H7 (cell line): Measurements from ENCODE around the gene ATG3. TPM values are rescaled to one million over a fixed set of nuclear protein-coding genes. Genes with fewer than 3 reads are reported as not detected.

Experiments used
- DNase-seq: peaks from one replicate; pipeline ENCODE4 v3.0.0; 2012
- H3K27me3 ChIP-seq: 2 replicates; pipeline ENCODE4 v1.6.0; 2011; ENCODE audit warnings: mild to moderate bottlenecking, low read length; ENCODE audit not compliant: control insufficient read depth, insufficient read depth
- H3K36me3 ChIP-seq: replicated peaks from 2 replicates; pipeline ENCODE4 v1.5.1; 2011; ENCODE audit warnings: low read length; ENCODE audit not compliant: control insufficient read depth, insufficient read depth
- H3K4me3 ChIP-seq: 2 replicates; pipeline ENCODE4 v1.5.1; 2011; ENCODE audit warnings: low read depth, mild to moderate bottlenecking, control low read depth, low read length, moderate library complexity; ENCODE audit not compliant: insufficient read depth
- total RNA-seq: library from RNA; depleted of rRNA; stranded (reverse); fragments of >200 nt; shearing (Covaris generic); gene quantifications from 2 replicates; pipeline ENCODE4 v1.2.3, GENCODE V29; 2014; rRNA removed

Gene ATG3
- total RNA-seq, result 53.9 and 64.1 TPM in 2 replicates

GRCh38 chr3:112561734-112562529, at the start of gene ATG3, which contains the start of gene SLC35A5:
TSS of gene ATG3 (minus strand) at chr3:112561962. CDS start at chr3:112561528, 434 bp downstream.
TSS of gene SLC35A5 (plus strand) at chr3:112562045. CDS start at chr3:112563404, 1,359 bp downstream.
- peak; percentile 90 for DNase-seq
- H3K36me3 ChIP-seq, result peaks cover 2% of the 10 kb centered on the region
- no peaks in the 10 kb centered on the region for H3K27me3 ChIP-seq
- peak within 1 kb of the TSS; percentile 99 for H3K4me3 ChIP-seq

GRCh38 chr3:112610121-112610520, 48.4 kb upstream of the ATG3 start:
- no peak for DNase-seq
- Histone ChIP-seq H3K27me3 (no peaks in the 10 kb centered on the region), H3K4me3 (no peak overlapping the region), H3K36me3 (no peaks in the 10 kb centered on the region)

GRCh38 chr3:112607863-112608262, 46.1 kb upstream of the ATG3 start:
- no peak for DNase-seq
- no peaks in the 10 kb centered on the region for H3K27me3 ChIP-seq
- no peaks in the 10 kb centered on the region for H3K36me3 ChIP-seq
- H3K4me3 ChIP-seq, result no peak overlapping the region

GRCh38 chr3:112606098-112606497, 44.3 kb upstream of the ATG3 start:
- Histone ChIP-seq H3K27me3 (no peaks in the 10 kb centered on the region), H3K4me3 (no peak overlapping the region), H3K36me3 (no peaks in the 10 kb centered on the region)
- DNase-seq, result no peak

DNA sequence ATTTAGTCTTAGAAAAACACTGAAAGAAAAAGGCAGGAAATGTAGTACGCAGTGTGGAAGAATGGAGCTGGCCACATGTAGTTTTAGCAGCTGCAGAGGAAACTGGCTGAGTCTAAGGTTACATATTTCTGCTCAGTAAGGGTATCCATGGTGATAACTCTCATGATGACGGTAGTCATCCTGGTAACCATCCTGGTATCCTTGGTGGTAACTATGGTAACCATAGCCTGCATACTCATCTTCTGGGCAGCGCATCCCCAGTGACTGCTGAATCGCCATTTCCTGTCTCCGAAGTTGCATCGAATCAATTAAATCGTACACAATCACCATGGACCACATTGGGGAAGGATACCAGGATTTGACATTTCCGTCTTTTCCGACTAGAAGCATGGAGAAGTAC, 43.5 kb upstream of the ATG3 start:
- DNase-seq, result no peak
- Histone ChIP-seq H3K36me3 (no peaks in the 10 kb centered on the region), H3K4me3 (no peak overlapping the region), H3K27me3 (no peaks in the 10 kb centered on the region)

DNA sequence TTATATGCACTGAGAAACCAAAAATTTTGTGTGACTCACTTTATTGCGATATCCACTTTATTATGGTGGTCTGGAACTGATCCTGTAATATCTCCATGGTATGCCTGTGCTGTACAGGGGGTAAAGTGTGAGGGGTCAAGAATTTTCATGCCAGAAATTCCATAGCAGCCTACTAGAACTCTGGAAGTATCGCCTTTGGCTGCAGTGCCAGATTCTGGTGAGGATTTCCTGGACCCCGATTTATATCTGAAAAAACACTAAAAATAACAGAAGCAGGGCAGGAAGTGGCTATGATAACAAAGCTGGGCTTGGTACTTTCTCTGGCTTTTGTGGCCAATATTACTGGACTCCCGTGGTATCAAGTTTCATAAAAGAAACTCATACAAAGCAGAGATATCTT, 42.8 kb upstream of the ATG3 start:
- no peak for DNase-seq
- H3K27me3 ChIP-seq, result no peaks in the 10 kb centered on the region
- no peaks in the 10 kb centered on the region for H3K36me3 ChIP-seq
- H3K4me3 ChIP-seq, result no peak overlapping the region

- Histone ChIP-seq H3K36me3 (no peaks in the 10 kb centered on the region), H3K4me3 (no peak overlapping the region), H3K27me3 (no peaks in the 10 kb centered on the region)
- no peak for DNase-seq
Measured at GRCh38 chr3:112602217-112602838, 40.6 kb upstream of the ATG3 start.

DNA sequence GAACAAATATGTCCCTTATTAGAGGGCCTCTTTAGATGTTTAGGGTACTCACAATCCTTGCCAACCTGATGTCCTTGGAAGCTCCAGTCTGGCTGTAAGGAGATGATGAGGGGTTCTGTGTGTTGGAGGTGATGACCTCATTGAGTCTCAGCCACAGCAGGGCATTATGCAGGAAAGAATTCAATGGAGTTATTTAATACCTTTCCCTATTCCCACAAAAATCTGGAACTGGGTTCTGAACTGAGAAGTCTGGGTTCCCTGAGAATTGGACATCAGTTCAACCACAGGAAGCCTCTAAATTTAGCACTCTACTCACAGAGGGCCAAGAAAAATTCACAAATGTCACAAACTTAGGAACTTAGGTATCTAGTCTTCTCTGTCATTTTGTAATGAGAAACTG, 37.0 kb upstream of the ATG3 start:
- no peaks in the 10 kb centered on the region for H3K36me3 ChIP-seq
- H3K4me3 ChIP-seq, result no peak overlapping the region
- no peaks in the 10 kb centered on the region for H3K27me3 ChIP-seq
- DNase-seq, result no peak

DNA sequence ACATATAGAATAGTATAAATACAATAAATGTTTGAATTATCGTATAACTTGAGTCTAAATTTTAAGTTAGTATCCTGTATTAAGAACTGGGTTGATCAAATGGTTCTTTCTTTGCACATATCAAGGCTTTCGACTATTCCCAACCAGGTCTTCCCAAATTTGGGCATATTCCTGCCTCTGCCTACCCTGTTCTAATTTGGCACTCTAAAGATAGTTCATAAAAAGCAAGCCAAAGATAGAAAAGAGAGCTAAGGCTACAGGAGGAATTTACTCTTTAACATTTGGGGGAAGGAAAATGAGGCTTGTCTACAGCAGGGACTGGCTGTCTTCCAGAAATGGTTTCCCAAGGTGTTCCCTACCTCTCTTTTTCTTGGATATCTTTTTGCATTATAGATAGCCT, 36.2 kb upstream of the ATG3 start:
- Histone ChIP-seq H3K36me3 (no peaks in the 10 kb centered on the region), H3K4me3 (no peak overlapping the region), H3K27me3 (no peaks in the 10 kb centered on the region)
- DNase-seq, result no peak

DNA sequence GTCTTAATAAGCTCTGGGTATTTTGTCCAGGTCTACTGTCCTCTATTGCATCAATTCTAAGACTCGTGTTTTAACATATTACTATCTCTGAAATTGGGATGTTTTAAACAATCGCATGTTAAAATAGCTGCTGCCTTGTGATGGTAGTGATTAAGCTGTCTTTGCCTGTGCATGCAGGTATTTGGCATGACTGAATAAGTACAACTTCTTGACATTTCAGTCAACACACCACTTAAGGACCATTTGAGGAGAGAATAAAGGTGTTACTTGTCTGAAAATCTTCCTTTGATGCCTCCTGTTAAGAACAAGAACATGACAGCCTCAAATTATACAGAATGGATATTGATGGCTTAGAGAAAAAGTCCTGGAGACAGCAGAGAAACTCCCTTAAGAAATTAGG, 33.1 kb upstream of the ATG3 start:
- Histone ChIP-seq H3K36me3 (no peaks in the 10 kb centered on the region), H3K27me3 (no peaks in the 10 kb centered on the region), H3K4me3 (no peak overlapping the region)
- DNase-seq, result no peak

GRCh38 chr3:112593258-112593657, 31.5 kb upstream of the ATG3 start:
- Histone ChIP-seq H3K27me3 (no peaks in the 10 kb centered on the region), H3K36me3 (no peaks in the 10 kb centered on the region), H3K4me3 (no peak overlapping the region)
- no peak for DNase-seq

DNA sequence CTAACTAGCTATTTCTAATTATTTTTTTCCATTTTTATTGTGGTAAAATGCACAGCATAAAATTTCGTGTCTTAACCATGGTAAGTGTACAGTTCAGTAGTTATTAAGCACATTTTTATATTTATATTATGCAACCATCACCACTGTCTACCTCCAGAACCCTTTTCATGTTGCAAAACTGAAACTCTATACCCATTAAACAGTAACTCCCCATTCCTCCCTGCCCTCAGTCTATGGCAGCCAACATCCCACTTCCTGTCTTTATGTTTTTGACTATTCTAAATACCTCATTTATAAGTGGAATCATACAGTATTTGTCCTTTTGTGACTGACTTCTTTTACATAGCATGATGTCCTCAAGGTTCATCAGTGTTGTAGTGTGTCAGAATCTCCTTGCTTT, 25.6 kb upstream of the ATG3 start:
- Histone ChIP-seq H3K27me3 (no peaks in the 10 kb centered on the region), H3K4me3 (no peak overlapping the region), H3K36me3 (peaks cover 2% of the 10 kb centered on the region; the same call in 1 of the 2 replicates)
- DNase-seq, result no peak

DNA sequence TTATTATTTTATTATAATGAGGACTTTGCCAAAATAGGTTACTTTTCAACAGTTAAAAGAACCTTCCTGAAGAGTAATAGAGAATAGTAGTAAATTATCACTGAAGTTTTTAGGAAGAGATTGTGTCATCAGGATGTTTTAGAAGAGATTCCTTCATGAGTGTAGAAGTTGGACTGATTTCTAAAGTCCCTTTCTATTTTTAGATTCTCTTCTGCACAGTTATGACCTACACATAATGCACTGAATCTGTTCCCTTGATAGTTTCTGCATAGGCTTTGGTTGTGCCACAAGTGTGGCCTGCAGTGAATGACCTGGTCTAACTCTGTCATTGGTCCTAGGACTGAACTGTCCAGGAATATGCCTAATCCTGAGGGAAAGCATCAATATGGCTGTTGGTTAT, 24.0 kb upstream of the ATG3 start:
- Histone ChIP-seq H3K36me3 (peaks cover 2% of the 10 kb centered on the region; the same call in 1 of the 2 replicates), H3K27me3 (no peaks in the 10 kb centered on the region), H3K4me3 (no peak overlapping the region)
- DNase-seq, result no peak

DNA sequence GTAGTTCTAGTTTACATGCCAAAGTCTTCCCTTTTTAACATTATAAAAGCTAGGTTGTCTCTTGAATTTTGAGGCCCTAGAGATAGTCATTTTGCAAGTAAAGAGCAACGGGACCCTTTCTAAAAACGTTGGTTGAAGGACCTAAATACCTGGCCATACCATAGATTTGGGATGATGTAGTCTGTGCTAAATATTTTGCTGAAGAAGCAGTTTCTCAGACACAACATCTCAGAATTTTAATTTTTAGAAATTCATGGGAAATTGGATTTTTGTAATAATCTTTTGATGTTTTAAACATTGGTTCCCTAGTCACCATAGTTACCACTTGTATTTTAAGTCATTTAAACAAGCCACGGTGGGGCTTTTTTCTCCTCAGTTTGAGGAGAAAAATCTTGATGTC, 21.3 kb upstream of the ATG3 start:
- H3K27me3 ChIP-seq, result no peaks in the 10 kb centered on the region
- H3K4me3 ChIP-seq, result no peak overlapping the region
- no peak for DNase-seq
- H3K36me3 ChIP-seq, result peaks cover 2% of the 10 kb centered on the region; the same call in 1 of the 2 replicates

DNA sequence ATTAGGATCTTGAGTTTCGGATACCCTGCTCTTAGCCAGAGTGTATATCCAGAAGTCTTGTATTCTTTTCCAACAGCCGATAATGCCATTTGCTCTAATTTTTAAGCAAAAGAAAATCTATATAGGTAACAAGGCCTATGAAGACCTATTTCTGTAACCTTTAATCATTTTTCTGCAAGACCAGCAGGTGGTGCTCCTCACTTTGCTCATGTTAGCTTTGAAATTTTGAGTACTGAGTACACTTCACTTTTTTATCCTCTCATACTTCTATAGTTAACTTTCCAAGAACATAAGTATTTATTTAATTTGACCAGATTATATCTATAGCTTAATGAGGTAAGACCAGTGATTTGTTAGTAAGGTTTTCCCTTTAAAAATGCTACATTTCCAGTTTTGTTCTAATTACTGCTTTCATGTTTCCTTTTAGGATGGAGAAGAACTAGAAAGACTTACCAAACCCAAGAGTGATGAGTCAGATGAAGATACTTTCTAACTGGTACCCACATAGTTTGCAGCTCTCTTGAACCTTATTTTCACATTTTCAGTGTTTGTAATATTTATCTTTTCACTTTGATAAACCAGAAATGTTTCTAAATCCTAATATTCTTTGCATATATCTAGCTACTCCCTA, 20.6 kb upstream of the ATG3 start:
- no peak overlapping the region for H3K4me3 ChIP-seq
- peaks cover 2% of the 10 kb centered on the region; the same call in 1 of the 2 replicates for H3K36me3 ChIP-seq
- no peak for DNase-seq
- H3K27me3 ChIP-seq, result no peaks in the 10 kb centered on the region
